Fibroblast of skin of scalp (primary cell): Measurements from ENCODE around the gene LEFTY2.
"Not testable (repeated sequence)": the region's sequence is repeated elsewhere in the genome, so short reads cannot be mapped to it uniquely, and the experiment has no call there.

Experiments
- DNase-seq: peaks from one replicate; pipeline ENCODE4 v3.0.0-alpha.2; 2013

LEFTY2 gene

DNA sequence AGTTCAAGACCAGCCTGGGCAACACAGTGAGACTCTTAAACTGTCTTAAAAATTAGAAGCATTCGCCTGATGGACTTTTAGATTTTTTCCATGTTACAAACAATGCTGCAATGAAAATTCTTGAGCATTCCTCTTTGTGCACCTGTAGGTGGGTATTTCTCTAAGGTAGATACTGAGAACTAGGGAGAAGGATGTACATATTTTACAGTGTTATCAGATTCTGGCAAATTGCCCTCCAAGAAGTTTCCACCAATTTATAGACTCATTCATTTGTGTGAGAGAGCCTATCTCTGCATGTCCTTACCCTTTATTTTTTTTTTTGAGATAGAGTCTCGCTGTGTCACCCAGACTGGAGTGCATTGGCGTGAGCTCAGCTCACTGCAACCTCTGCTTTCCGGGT is 12.3 kb upstream of the LEFTY2 start:
- no peak for DNase-seq

DNA sequence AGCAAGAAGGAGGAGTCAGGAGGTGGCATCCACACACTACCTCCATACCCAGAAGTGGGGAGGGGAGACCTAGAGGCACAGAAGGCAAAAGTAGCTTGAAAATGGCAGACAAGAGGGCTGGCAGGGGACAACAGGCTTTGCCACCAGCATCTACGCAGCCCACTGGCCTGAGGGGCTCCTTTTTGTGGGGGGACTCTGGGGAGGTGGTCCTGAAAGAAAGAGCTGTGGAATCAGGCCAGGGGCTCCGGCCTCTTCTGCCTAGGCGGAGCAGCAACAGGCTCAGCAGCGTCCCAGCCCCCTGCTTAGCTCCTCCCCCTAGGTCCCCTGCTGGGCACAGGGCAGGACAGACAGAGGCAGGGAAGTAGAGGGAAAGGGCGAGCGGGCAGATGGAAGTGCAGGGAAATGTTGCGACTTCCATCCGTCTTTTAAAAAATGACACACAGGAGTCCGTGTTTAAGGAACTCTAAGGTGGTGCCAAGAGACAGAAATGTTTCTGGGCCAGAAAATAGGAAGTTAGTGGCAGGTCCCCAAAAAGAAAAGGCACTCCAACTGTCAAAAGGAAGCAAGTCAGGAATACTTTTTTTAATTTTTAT is 10.0 kb upstream of the LEFTY2 start:
- no peak for DNase-seq

DNA sequence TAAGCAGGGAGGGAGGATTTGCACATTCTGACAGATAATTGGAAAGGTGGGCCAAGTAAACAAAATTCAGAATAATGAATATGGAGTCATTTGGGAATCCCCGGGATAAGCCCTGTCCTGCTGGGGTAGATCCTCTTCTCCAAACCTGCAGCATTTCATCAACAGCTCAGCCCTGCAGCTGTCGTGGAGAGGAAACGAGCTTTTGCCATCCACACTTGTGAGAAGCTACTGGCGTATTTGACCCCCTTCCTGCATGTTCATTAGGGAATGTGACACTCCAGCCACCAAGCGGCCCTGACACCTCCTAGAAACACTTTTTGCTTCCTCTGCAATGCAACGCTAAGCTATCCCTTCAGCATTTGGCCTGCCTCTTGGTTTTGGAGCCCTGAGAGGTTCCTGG is 8.0 kb upstream of the LEFTY2 start:
- DNase-seq = no peak

DNA sequence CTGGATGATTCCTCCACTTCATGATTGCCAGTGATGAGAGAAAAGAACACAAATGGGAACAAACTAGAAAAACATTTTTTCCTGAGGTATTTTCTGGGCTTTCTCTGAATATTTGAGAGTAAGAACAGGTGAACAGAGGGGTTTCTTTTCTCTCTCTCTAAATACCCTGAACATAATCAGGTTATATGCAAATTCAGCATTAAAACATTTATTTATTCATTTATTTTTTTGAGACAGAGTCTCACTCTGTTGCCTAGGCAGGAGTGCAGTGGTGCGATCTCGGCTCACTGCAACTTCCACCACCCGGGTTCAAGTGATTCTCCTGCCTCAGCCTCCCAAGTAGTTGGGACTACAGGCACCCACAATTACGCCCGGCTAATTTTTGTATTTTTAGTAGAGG is 5.8 kb upstream of the LEFTY2 start:
- DNase-seq = no peak

DNA sequence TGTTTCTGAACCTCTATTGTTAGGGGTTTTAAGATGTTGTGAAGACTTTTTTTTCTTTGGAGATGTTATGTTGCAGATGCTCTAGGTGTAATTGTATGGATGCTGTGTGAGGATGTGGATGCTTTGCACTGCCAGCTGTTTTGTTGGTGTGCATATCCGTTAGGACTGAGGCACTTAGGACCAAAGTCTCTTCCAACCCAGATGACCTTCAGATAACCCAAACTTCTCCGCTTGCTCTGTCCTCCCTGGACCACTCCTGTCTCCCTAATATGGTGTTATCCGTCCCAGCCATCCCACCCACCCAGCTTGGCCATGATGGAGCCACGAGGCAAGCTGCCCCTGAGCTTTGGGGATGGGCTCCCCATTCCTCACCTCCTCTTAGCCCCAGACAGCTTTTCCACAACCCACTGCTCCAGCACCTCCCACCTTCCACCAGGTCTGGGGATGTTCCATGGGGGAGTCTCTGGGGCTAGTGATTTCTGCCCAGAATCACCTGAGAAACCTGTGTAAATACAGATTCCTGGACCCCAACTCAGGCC is 5.1 kb upstream of the LEFTY2 start:
- DNase-seq = no peak

DNA sequence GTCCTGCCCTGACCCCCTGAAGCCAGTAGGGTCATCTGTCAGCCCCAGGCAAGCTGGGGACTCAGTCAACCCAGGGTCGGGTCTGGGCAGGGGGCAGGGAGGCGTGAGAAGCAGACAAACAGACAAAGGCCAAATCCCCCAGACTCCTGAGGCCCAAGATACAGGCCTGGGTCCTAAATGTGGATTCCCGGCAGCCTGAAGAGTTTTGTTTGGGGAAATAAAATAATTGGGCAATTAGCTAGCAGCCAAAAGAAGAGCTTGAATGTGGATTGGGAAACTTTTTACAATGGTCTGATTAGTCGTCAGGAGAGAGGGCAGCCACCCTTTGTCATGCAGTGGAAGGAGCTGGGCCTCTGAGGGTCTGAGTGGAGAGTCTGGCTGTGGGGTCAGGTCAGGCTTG is 4.5 kb upstream of the LEFTY2 start:
- no peak for DNase-seq

DNA sequence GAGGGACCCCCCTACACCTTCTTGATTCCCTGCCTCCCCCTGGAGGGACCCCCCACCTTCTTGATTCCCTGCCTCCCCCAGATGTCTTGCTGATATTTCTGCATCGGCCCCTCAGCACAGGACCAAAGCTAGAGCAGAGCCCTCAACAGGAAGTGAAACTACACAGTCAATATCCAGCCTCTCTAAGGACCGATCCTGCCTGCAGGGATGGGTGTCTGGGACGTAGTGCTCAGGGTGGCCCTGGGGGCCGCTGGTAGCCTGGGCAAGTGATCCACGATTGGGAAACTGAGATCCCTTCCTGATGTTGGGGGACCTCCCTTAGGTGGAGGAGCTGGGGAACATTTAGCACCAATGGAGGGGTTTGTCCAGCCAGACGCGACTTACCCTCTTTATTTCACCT is 3.9 kb upstream of the LEFTY2 start:
- no peak for DNase-seq

DNA sequence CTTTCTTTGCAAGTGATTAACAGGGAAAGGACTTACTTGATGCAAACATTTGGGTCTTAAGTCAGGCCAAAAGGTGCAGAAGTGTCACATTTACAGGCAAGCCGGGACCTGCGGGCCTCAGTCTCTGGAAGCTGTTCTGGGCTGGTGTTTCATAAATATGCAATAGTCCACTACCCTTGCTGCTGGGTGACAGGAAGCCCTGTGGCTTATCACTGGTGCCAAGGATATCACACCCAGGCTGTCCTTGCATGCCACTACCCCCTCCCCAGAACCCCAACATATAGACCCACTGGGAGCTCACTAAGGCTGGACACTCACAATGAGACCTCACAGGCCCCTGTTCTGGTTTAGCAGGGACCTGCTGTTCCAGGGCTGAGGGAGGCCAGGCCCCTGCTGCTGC is 3.4 kb upstream of the LEFTY2 start:
- no peak for DNase-seq

DNA sequence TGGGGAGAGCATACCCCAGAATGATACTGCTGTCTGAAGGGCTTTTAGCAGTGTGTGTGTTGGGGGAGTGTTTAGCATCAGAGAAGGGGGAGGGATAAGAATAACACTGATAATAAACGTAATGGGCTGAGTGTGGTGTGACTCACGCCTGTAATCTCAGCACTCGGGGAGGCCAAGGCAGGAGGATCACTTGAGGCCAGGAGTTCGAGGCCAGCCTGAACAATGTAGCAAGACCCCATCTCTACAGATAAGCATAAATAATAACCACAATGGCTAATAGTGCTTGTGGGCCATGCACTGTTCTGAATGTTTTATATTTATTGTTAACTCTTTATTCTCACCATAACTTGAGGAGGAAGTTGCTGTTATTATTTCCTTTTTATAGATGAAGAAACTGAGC is 2.6 kb upstream of the LEFTY2 start:
- DNase-seq = no peak

DNA sequence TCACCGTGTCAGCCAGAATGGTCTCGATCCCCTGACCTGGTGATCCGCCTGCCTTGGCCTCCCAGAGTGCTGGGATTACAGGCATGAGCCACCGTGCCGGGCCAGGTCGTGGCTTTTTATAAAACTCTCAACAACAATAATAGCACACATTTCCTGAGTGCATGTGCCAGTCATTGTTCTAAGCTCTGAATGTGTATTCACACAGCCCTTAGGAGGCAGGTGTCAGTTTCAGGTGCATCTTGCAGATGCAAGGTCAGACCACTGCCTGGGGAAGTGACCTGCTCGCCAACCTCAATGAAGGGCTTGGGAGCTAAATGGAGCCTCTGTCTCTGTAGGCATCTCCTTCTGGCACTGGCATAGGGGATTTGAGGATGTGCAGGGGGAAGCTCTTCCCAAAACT is 1.6 kb upstream of the LEFTY2 start:
- no peak for DNase-seq

DNA sequence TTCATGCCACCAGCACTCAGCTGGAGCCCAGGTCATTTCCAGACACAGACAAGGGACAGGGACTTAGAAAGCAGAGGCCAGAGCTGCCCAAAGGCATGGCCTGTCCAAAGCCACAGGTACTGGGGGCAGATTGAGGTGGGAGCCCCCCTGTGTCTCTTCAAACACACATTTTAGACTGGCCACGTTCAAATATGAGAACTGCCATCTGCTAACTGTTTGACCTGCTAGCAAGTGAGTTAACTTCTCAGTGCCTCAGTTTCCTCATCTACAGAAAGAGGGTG is 862 bp upstream of the LEFTY2 start:
- no peak for DNase-seq

DNA sequence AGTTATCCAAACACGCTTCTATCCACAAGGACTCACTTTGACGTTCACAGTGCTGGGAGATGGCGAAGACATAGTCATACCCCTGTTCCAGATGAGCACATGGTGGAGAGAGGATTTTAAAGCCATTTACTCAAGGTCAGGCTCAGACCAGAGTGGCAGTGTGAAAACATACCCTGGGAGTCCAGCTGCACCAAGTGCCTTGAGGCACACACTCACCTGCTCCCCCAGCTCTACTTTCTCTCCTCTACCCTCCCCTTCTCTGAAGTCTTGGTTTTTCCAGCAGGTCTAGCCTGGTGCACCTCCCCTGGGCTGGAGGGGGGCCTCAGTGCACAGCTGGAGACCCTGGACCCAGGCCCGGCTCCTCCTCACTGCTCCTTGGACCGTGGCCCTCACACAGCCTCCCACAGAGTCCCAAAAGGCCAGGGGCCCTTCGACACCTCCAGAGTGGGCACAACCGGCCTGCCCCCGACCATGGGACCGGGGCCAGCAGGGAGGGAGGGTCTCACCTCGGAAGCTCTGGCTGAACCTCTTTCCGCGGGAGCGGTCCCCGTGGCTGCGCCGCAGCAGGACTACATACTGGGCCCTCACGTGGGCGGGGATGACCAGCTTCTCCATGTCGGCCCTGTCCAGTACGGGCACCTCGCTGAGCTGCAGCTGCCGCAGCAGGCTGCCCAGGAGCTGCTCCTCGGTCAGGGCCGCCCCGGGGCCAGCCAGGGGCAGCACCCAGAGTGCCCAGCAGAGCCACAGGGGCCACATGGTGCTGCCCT is 452 bp downstream of the LEFTY2 start:
- no peak for DNase-seq

DNA sequence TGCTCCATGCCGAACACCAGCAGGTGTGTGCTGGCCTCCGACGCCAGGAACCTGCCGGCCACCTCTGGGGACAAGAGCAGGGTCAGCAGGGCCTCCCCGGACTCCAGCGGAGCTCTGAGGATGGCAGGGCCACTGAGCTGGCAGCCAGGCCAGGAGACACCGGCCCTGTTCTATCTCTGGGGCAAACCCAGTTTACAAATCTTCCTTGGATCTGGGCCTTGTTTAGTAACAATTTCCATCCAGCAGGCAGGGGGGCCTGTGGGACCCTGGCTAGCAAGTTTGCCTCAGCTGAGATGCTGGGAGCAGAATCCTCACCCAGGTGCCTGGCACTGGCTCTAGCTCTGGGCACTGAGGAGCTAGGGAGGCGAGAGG is 1.1 kb downstream of the LEFTY2 start:
- DNase-seq = not testable (repeated sequence)

DNA sequence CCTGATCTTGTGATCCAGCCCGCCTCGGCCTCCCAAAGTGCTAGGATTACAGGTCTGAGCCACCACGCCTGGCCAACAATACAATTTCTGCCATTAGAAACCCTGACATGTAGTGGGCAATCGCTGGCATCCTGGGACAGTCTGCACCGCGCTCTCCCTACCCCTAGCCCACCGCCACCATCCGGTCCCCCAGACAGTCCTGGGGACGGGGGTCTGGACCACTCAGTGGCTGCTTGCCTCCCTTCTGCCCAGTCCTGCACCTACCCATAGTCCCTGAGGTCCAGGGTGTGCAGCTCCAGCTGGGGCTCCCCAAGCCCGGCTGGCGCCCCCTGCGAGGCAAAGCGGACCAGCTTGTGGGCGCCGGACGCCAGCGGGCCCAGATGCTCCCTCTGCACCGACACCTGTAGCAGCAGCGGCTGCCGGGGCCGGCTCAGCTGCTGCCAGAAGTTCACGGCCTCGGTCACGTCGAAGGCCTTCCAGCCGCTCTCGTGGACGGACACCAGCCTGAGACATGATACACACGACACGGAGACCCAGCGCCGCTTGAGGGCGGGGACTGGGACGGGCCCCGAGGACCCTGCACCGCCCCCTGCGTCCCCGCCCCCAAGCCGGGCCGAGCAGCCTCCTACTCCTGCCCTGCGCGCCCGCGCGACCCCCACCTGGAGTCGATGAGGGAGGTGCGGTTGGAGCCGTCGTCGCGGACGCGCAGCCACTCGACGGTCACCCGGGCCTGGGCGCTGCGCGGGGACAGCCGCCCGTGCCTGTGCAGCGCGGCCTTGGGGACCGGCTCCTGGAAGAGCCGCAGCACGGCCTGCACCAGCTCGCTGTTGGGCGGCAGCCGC is 1.7 kb downstream of the LEFTY2 start:
- DNase-seq = not testable (repeated sequence)

DNA sequence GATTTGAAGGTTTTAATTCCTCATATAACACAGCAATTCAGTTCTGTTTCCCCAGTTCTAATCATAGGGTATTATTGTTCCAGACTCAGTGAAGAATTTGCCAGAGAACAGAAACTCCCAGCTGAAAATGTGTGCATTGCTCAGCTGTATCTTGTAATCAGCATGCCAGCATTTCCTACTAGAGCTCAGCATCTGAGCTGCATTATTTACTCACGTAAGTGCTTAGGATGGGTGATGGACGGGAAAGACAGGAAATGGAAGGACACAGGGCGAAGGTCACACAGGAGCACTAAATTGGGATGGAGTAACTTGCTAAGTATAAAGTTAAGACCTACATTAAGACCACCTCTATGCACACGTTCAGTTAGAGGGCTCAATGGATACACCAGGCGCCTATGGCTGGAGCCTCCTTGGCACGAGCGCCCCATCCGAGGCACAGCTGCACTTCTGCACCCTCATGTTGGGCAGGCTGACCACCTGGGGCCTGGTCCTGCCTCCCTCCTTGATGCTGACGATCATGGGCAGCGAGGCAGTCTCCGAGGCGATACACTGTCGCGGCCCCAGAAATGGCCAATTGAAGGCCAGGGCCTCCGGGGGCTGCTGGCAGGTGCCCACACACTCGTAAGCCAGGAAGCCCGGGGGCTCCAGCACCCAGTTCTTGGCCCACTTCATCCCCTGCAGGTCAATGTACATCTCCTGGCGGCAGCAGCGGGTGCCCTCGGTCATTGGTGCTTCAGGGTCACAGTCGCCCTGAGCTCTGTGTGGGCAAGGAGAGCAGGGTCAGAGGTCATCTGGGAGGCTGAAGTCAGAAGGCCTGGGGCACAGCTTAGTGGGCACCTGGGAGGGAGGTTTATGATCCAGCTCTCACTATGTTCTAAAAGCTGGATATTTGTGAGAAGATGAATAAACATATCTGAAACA is 3.7 kb downstream of the LEFTY2 start:
- DNase-seq = no peak

DNA sequence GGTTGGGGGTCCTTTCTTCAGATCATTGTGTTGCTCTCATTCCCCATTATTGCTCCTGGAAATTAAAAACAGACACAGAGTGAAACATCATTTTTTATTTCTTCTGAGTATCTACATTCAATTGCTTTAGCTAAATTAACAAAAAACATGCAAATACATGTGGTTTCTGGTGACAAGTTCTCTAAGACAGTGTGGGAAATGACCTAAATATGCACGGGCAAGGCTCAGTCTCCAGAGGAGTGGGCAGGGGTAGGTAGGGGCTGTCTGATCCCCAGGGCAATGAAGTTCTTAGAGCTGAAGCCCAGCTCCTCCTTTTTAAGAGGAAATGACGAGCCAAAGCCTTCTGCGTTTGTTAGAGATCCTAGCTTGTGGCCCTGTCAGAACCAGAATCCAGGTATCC is 4.5 kb downstream of the LEFTY2 start:
- no peak for DNase-seq

DNA sequence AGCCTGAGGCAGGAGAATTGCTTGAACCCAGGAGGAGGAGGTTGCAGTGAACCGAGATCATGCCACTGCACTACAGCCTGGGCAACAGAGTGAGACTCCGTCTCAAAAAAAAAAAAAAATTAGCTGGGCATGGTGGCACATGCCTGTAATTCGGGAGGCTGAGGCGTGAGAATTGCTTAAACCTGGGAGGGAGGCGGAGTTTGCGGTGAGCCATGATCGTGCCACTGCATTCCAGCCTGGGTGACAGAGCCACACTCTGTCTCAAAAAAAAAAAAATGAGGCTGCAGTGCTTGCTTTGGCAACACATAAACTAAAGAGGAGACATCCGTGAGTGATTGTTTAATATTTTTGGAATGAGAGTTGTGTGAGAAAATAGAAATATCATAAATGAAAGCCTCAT is 4.9 kb downstream of the LEFTY2 start:
- peak; percentile 83 for DNase-seq

DNA sequence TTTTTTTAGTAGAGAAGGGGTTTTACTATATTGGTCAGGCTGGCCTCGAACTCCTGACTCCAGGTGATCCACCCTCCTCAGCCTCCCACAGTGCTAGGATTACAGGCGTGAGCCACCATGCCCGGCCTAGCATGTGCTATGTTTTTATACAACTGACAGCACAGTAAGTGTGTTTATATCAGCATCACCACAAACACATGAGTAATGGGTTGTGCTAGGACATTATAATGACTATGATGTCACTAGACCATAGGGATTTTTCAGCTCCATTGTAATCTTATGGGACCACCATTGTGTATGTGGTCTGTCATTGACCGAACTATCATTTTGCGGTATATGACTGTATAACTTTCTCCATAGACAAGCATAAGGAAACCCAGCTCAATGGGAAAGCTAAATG is 6.3 kb downstream of the LEFTY2 start:
- no peak for DNase-seq

DNA sequence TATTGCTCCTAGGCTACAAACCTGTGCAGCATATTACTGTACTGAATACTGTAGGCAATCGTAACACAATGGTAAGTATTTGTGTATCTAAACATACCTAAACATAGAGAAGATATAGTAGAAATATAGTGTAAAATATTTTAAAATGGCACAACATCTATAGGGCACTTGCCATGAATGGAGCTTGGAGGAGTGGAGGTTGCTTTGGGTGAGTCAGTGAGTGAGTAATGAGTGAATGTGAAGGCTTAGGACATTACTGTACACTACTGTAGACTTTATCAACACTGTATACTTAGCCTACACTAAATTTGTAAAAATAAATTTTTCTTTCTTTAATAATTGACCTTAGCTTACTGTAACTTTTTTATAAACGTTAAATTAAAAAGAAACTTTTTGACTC is 7.9 kb downstream of the LEFTY2 start:
- peak; percentile 70 for DNase-seq

DNA sequence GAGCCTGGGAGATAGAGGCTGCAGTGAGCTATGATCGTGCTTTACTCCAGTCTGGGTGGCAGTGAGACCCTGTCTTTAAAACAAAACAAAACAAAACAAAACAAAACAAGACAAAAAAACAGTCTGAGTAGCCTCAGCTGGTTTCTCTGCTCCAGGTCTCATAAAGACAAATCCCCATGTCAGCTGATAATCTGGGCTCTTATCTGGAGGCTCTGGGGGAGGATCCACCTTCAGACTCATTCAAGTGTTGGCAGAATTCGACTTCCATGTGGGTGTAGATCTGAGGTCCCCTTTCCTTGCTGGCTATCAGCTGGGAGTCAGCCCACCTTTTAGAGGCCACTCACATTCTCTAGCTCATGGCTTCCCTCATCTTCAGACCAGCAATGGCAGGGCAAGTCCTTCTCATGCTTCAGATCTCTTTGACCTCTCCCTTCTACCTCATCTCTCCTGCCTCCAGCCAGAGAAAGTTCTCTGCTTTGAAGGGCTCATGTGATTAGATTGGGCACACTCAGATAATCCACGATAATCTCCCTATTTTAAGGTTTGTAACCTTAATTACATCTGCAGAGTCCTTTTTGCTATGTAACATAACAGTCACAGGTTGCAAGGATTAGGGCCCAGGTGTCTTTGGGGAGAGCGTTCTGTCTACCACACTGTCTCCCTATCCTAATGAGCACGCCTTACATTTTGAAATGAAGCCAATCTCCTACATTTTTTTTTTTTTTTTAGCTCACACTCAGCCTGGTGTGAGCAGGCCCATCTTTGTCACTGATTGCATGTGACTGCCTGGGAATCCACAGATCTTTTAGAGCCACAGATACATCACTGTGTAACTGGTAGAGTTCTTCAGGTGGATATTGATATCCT is 9.5 kb downstream of the LEFTY2 start:
- DNase-seq = no peak

DNA sequence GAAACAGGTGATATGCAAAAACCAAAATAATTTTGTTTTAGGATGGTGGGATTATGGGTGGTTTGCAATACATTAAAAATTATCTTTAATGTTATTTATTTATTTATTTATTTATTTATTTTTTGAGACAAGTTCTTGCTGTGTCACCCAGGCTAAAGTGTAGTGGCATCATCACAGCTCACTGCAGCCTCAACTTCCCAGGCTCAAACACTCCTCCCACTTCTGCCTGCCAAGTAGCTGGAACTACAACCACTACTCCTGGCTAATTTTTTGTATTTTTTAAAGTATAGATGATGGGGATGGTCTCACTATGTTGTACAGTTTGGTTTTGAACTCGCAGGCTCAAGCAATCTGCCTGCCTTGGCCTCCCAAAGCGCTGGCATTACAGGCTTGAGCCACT is 10.5 kb downstream of the LEFTY2 start:
- no peak for DNase-seq

DNA sequence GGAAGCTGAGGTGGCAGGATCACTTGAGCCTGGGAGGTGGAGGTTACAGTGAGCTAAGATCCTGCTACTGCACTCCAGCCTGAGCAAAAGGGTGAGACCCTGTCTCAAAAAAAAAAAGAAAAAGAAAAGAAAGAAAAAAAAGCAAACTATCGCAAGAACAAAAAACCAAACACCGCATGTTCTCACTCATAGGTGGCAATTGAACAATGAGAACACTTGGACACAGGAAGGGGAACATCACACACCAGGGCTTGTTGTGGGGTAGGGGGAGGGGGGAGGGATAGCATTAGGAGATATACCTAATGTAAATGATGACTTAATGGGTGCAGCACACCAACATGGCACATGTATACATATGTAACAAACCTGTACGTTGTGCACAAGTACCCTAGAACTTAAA is 11.6 kb downstream of the LEFTY2 start:
- not testable (repeated sequence) for DNase-seq
